GM12892 (cell line): ENCODE data around the gene TP73.

Experiments
- POLR2A ChIP-seq: IDR thresholded peaks from 2 replicates; pipeline ENCODE4 v1.6.1; 2011; ENCODE audit warnings: low read depth, low read length, control low read depth
- TAF1 ChIP-seq: IDR thresholded peaks from 2 replicates; pipeline ENCODE4 v1.6.1; 2011; ENCODE audit warnings: low read depth, mild to moderate bottlenecking, control low read depth, low read length, borderline replicate concordance

DNA sequence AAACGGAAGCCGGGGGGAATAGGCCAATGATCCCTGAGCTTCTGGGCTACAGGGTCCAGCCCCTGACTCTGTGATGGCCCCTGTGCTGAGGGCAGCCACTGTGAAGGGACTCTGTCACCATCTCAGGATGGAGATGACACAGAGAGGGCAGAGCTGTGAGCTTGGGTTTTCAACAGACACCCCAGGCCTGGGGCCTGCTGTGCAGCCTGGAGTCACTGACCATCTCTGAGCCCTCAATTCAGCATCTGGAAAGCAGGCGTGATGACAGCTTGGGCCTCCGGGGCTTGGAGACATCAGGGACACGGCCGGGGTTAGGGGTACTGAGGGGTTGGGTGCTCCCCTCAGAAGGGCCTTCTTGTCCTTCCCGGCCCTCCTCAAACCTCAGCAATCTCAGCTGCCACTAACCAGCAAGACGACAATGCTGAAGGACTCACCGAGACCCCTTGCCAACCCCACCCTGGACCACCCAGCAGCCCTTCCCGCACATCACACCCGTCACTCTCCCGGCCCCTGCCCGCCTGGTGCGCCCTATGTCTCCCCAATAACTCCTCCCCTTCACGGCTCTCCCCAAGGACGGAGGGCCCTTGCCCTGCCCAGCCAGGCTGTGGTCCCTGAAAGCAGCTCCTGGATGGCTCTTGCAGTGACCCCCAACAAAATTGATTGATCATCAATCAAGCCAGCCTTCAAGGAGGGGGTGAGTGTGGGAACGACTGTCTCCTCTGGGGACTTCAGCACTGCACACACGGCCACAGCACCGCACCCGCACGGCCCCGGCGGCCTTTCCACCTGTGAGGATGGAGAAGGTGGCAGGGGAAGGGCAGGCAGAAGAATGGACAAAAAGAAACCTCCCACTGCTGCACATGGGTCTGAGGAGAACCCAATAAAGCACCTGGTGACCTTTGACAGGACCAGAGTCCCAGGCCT, 45.3 kb upstream of the TP73 start:
- TF ChIP-seq POLR2A (no peak), TAF1 (no peak)
